T-helper 17 cell (primary cell): ENCODE measurements around the gene TMEM184A. TPM values are rescaled to one million over a fixed set of nuclear protein-coding genes. Genes with fewer than 3 reads are reported as not detected.

Source experiments
- ATAC-seq: fragments of 150-1000 bp; cut with Tn5 transposase; 2 replicates; pipeline ENCODE4 v1.10.0; 2021; ENCODE audit warnings: mild to moderate bottlenecking, moderate library complexity
- DNase-seq, 3 donors: peaks; one replicate each; pipeline versions ENCODE4 v3.0.0 to v3.0.0-alpha.2; 2020 to 2021
- H3K9me3 ChIP-seq: one replicate; pipeline ENCODE4 v1.7.0; 2013; ENCODE audit warnings: low read length, mild to moderate bottlenecking; ENCODE audit not compliant: control insufficient read depth, poor library complexity, severe bottlenecking
- H3K27ac Mint-ChIP-seq: one replicate; pipeline ENCODE4 v1.8.0; 2022; ENCODE audit warnings: mild to moderate bottlenecking, moderate library complexity, mixed read lengths
- H3K27me3 Mint-ChIP-seq: one replicate; pipeline ENCODE4 v1.8.0; 2022; ENCODE audit warnings: mixed read lengths
- H3K36me3 Mint-ChIP-seq: one replicate; pipeline ENCODE4 v1.8.0; 2022; ENCODE audit warnings: low read depth, mixed read lengths
- H3K4me1 Mint-ChIP-seq: one replicate; pipeline ENCODE4 v1.8.0; 2022; ENCODE audit warnings: mild to moderate bottlenecking, mixed read lengths
- H3K4me3 Mint-ChIP-seq: one replicate; pipeline ENCODE4 v1.8.0; 2022; ENCODE audit warnings: mild to moderate bottlenecking, moderate library complexity, mixed read lengths
- total RNA-seq, 4 donors: library from RNA in 2 of 4; stranded (reverse) in 2 of 4; gene quantifications; one replicate each; pipeline ENCODE4 v1.2.3 and lab custom pipeline; 2022 to 2026

The TMEM184A gene
- total RNA-seq, 2 donors from 2014 or later = not detected

- H3K4me3 Mint-ChIP-seq = peak overlapping the region; percentile 90
- peak in 1 of 3 donors; percentile 23 for DNase-seq
Measured at GRCh38 chr7:1569440-1569832, 13.4 kb upstream of the TMEM184A start.

GRCh38 chr7:1569016-1569415, 13.0 kb upstream of the TMEM184A start:
- no peaks in the 10 kb centered on the region for H3K27me3 Mint-ChIP-seq
- H3K36me3 Mint-ChIP-seq = no peaks in the 10 kb centered on the region
- ATAC-seq (peak; percentile 46), DNase-seq (peak in 2 of 3 donors; percentile 27 to 36)
- H3K27ac Mint-ChIP-seq = peak overlapping the region; percentile 98
- no peaks in the 10 kb centered on the region for H3K9me3 ChIP-seq
- peaks cover 19% of the 10 kb centered on the region for H3K4me1 Mint-ChIP-seq
- peak overlapping the region; percentile 90 for H3K4me3 Mint-ChIP-seq

More at GRCh38 chr7:1569440-1569832, 13.4 kb upstream of the TMEM184A start:
- Mint-ChIP-seq H3K27me3 (no peaks in the 10 kb centered on the region), H3K27ac (peak overlapping the region; percentile 98), H3K36me3 (no peaks in the 10 kb centered on the region), H3K4me1 (peaks cover 19% of the 10 kb centered on the region)
- peak; percentile 48 for ATAC-seq
- H3K9me3 ChIP-seq = no peaks in the 10 kb centered on the region

- H3K9me3 ChIP-seq = no peaks in the 10 kb centered on the region
- no peak for ATAC-seq
- peaks cover 17% of the 10 kb centered on the region for H3K4me1 Mint-ChIP-seq
- no peaks in the 10 kb centered on the region for H3K27me3 Mint-ChIP-seq
- H3K4me3 Mint-ChIP-seq = no peak overlapping the region
- no peaks in the 10 kb centered on the region for H3K36me3 Mint-ChIP-seq
- H3K27ac Mint-ChIP-seq = peak overlapping the region; percentile 98
- no peak for DNase-seq
Measured at GRCh38 chr7:1567896-1568510, 12.0 kb upstream of the TMEM184A start.

- Mint-ChIP-seq H3K4me3 (peak overlapping the region; percentile 39), H3K27ac (peak overlapping the region; percentile 98), H3K36me3 (no peaks in the 10 kb centered on the region), H3K27me3 (peaks cover 2% of the 10 kb centered on the region), H3K4me1 (peaks cover 16% of the 10 kb centered on the region)
- DNase-seq (no peak), ATAC-seq (no peak)
- H3K9me3 ChIP-seq = no peaks in the 10 kb centered on the region
Measured at GRCh38 chr7:1567049-1567771, 11.2 kb upstream of the TMEM184A start.

GRCh38 chr7:1566687-1567048, 10.7 kb upstream of the TMEM184A start:
- Mint-ChIP-seq H3K4me3 (no peak overlapping the region), H3K4me1 (peaks cover 19% of the 10 kb centered on the region), H3K27ac (peak overlapping the region; percentile 98), H3K27me3 (peaks cover 7% of the 10 kb centered on the region), H3K36me3 (no peaks in the 10 kb centered on the region)
- ATAC-seq (no peak), DNase-seq (no peak)
- no peaks in the 10 kb centered on the region for H3K9me3 ChIP-seq

- no peak for DNase-seq
Measured at GRCh38 chr7:1564603-1565022, 8.6 kb upstream of the TMEM184A start.

GRCh38 chr7:1563981-1564602, 8.1 kb upstream of the TMEM184A start:
- ATAC-seq (no peak), DNase-seq (no peak)
- H3K9me3 ChIP-seq = no peaks in the 10 kb centered on the region
- Mint-ChIP-seq H3K4me3 (no peak overlapping the region), H3K4me1 (peaks cover 12% of the 10 kb centered on the region), H3K27me3 (peaks cover 7% of the 10 kb centered on the region), H3K36me3 (no peaks in the 10 kb centered on the region), H3K27ac (no peak overlapping the region)

More at GRCh38 chr7:1564603-1565022, 8.6 kb upstream of the TMEM184A start:
- peaks cover 7% of the 10 kb centered on the region for H3K27me3 Mint-ChIP-seq
- H3K27ac Mint-ChIP-seq = no peak overlapping the region
- H3K4me3 Mint-ChIP-seq = no peak overlapping the region
- no peak for ATAC-seq
- H3K4me1 Mint-ChIP-seq = peaks cover 14% of the 10 kb centered on the region
- H3K9me3 ChIP-seq = no peaks in the 10 kb centered on the region
- H3K36me3 Mint-ChIP-seq = no peaks in the 10 kb centered on the region

GRCh38 chr7:1562597-1563051, 6.6 kb upstream of the TMEM184A start:
- ATAC-seq = no peak
- H3K4me1 Mint-ChIP-seq = peaks cover 3% of the 10 kb centered on the region
- H3K36me3 Mint-ChIP-seq = no peaks in the 10 kb centered on the region
- H3K27me3 Mint-ChIP-seq = peaks cover 7% of the 10 kb centered on the region
- no peak overlapping the region for H3K27ac Mint-ChIP-seq
- H3K4me3 Mint-ChIP-seq = no peak overlapping the region
- DNase-seq = no peak
- H3K9me3 ChIP-seq = no peaks in the 10 kb centered on the region

- H3K4me3 Mint-ChIP-seq = no peak overlapping the region
- peaks cover 3% of the 10 kb centered on the region for H3K4me1 Mint-ChIP-seq
- no peak for ATAC-seq
- no peak for DNase-seq
- H3K36me3 Mint-ChIP-seq = no peaks in the 10 kb centered on the region
- H3K9me3 ChIP-seq = no peaks in the 10 kb centered on the region
- H3K27me3 Mint-ChIP-seq = peaks cover 7% of the 10 kb centered on the region
- no peak overlapping the region for H3K27ac Mint-ChIP-seq
Measured at GRCh38 chr7:1562116-1562515, 6.1 kb upstream of the TMEM184A start.

- Mint-ChIP-seq H3K27ac (no peak overlapping the region), H3K27me3 (peaks cover 7% of the 10 kb centered on the region), H3K36me3 (no peaks in the 10 kb centered on the region), H3K4me3 (no peak overlapping the region), H3K4me1 (peaks cover 3% of the 10 kb centered on the region)
- H3K9me3 ChIP-seq = no peaks in the 10 kb centered on the region
- DNase-seq (peak in 1 of 3 donors; percentile 10), ATAC-seq (no peak)
Measured at GRCh38 chr7:1561036-1561940, 5.3 kb upstream of the TMEM184A start.

GRCh38 chr7:1560620-1561031, 4.6 kb upstream of the TMEM184A start:
- no peaks in the 10 kb centered on the region for H3K36me3 Mint-ChIP-seq
- no peaks in the 10 kb centered on the region for H3K9me3 ChIP-seq
- DNase-seq (no peak), ATAC-seq (no peak)
- H3K27me3 Mint-ChIP-seq = peaks cover 7% of the 10 kb centered on the region
- H3K4me3 Mint-ChIP-seq = no peak overlapping the region
- H3K27ac Mint-ChIP-seq = no peak overlapping the region
- peaks cover 3% of the 10 kb centered on the region for H3K4me1 Mint-ChIP-seq

- no peaks in the 10 kb centered on the region for H3K36me3 Mint-ChIP-seq
- H3K4me1 Mint-ChIP-seq = peaks cover 3% of the 10 kb centered on the region
- no peaks in the 10 kb centered on the region for H3K9me3 ChIP-seq
Measured at GRCh38 chr7:1559626-1560590, 3.9 kb upstream of the TMEM184A start.

More at GRCh38 chr7:1559626-1560590, 3.9 kb upstream of the TMEM184A start:
- DNase-seq (no peak), ATAC-seq (no peak)
- H3K27ac Mint-ChIP-seq = no peak overlapping the region
- H3K4me3 Mint-ChIP-seq = no peak overlapping the region
- peaks cover 7% of the 10 kb centered on the region for H3K27me3 Mint-ChIP-seq
